ENCODE measurements around the gene MYEOV.

MYEOV gene

GRCh38 chr11:69301455-69302401, 7.8 kb downstream of the MYEOV start:
- no peak for TF ChIP-seq CTCF (conservative IDR thresholded peaks at IDR 0.05; ENCODE audit: low read depth, low read length)
- H3K4me3 ChIP-seq (ENCODE audit: low read depth, low read length): no peak overlapping the region
- no peak for DNase-seq (ENCODE audit: low read depth)

GRCh38 chr11:69302447-69303020, 8.6 kb downstream of the MYEOV start:
- no peak overlapping the region for H3K4me3 ChIP-seq (ENCODE audit: low read depth, low read length)
- DNase-seq (ENCODE audit: low read depth): no peak
- no peak for TF ChIP-seq CTCF (conservative IDR thresholded peaks at IDR 0.05; ENCODE audit: low read depth, low read length)

GRCh38 chr11:69303427-69303826, 9.5 kb downstream of the MYEOV start:
- DNase-seq (ENCODE audit: low read depth): no peak
- H3K4me3 ChIP-seq (ENCODE audit: low read depth, low read length): no peak overlapping the region
- TF ChIP-seq CTCF (conservative IDR thresholded peaks at IDR 0.05; ENCODE audit: low read depth, low read length): no peak

GRCh38 chr11:69304258-69304657, 10.3 kb downstream of the MYEOV start:
- H3K4me3 ChIP-seq (ENCODE audit: low read depth, low read length): no peak overlapping the region
- no peak for DNase-seq (ENCODE audit: low read depth)
- TF ChIP-seq CTCF (conservative IDR thresholded peaks at IDR 0.05; ENCODE audit: low read depth, low read length): no peak

- TF ChIP-seq CTCF (conservative IDR thresholded peaks at IDR 0.05; ENCODE audit: low read depth, low read length): no peak
- no peak overlapping the region for H3K4me3 ChIP-seq (ENCODE audit: low read depth, low read length)
- DNase-seq (ENCODE audit: low read depth): no peak
Measured at GRCh38 chr11:69304686-69305085, 10.7 kb downstream of the MYEOV start.

GRCh38 chr11:69305885-69306540, 12.1 kb downstream of the MYEOV start:
- TF ChIP-seq CTCF (conservative IDR thresholded peaks at IDR 0.05; ENCODE audit: low read depth, low read length): no peak
- no peak for DNase-seq (ENCODE audit: low read depth)
- no peak overlapping the region for H3K4me3 ChIP-seq (ENCODE audit: low read depth, low read length)
